Body of pancreas (tissue), 4 donors: ENCODE data around the gene HCLS1. TPM values are rescaled to one million over a fixed set of nuclear protein-coding genes. Genes with fewer than 3 reads are reported as not detected.

Experiments
- ATAC-seq: fragments of 150-250 bp; one replicate; pipeline ENCODE4 v1.9.1; 2016
- DNase-seq, 4 donors: peaks; one replicate each; pipeline ENCODE4 v3.0.0-alpha.2; 2019
- H3K27ac ChIP-seq, 4 donors: fragments of 200-600 bp; sonication (generic); 1 replicate in 3 of 4; 2 replicates in 1 of 4; pipeline versions ENCODE4 v1.5.1 to v1.6.1; 2016 to 2019; ENCODE audit warnings: mild to moderate bottlenecking in 1 of 4, mixed read lengths in 1 of 4, moderate library complexity in 1 of 4
- H3K27me3 ChIP-seq, 2 donors: fragments of 200-600 bp; sonication (generic); one replicate each; pipeline ENCODE4 v1.6.0; 2016; ENCODE audit warnings: mild to moderate bottlenecking in 1 of 2
- H3K36me3 ChIP-seq, 2 donors: fragments of 200-600 bp; sonication (generic); replicated peaks in 1 of 2; 2 replicates each; pipeline ENCODE4 v1.5.1; 2016; ENCODE audit warnings: low read depth in 2 of 2; ENCODE audit not compliant: insufficient read depth in 1 of 2
- H3K4me1 ChIP-seq: fragments of 200-600 bp; sonication (generic); one replicate; pipeline ENCODE4 v1.6.0; 2016
- H3K4me3 ChIP-seq, 2 donors: fragments of 200-600 bp; sonication (generic); 1 replicate in 1 of 2; 2 replicates in 1 of 2; pipeline ENCODE4 v1.5.1; 2016 to 2019
- H3K9me3 ChIP-seq, 3 donors: fragments of 200-600 bp; sonication (generic); 1 replicate in 2 of 3; 2 replicates in 1 of 3; pipeline ENCODE4 v1.5.1; 2016
- POLR2A ChIP-seq, 3 donors: fragments of 450-650 bp; IDR thresholded peaks; one replicate each; pipeline ENCODE4 v1.6.1; 2016; ENCODE audit warnings: antibody characterized with exemption in 3 of 3, mild to moderate bottlenecking in 2 of 3
- whole genome bisulfite sequencing, 2 donors: methylation state at CpG; one replicate each; pipeline ENCODE4 v1.1.5; 2017; 5-methylcytosine and 5-hydroxymethylcytosine counted together
- intact Hi-C: fragments of 100-400 bp; cut with DNase I; formaldehyde crosslinking; loops from one replicate; pipeline ENCODE4 v1.15.1; 2023
- total RNA-seq, 2 donors: library from RNA; depleted of rRNA; stranded (reverse); fragments of >200 nt; gene quantifications; one replicate each; pipeline ENCODE4 v1.1.0, GENCODE V29; 2016
- TF ChIP-seq, protein P1 (sequence below), 7 experiments: fragments of 450-650 bp in 4 of 7; fragments of 200-600 bp in 3 of 7; sonication (generic) in 3 of 7; IDR thresholded peaks; one replicate each; pipeline ENCODE4 v1.5.1; 2016 to 2019; ENCODE audit warnings: antibody characterized with exemption in 7 of 7

HCLS1 gene
- total RNA-seq, 2 donors from 2014 or later, result 12.2 to 17.1 TPM

GRCh38 chr3:121659586-121659985 lies 1.1 kb downstream of the HCLS1 start:
- TF ChIP-seq POLR2A (IDR thresholded peaks at IDR 0.05), result no peak
- TF ChIP-seq, protein P1, sequence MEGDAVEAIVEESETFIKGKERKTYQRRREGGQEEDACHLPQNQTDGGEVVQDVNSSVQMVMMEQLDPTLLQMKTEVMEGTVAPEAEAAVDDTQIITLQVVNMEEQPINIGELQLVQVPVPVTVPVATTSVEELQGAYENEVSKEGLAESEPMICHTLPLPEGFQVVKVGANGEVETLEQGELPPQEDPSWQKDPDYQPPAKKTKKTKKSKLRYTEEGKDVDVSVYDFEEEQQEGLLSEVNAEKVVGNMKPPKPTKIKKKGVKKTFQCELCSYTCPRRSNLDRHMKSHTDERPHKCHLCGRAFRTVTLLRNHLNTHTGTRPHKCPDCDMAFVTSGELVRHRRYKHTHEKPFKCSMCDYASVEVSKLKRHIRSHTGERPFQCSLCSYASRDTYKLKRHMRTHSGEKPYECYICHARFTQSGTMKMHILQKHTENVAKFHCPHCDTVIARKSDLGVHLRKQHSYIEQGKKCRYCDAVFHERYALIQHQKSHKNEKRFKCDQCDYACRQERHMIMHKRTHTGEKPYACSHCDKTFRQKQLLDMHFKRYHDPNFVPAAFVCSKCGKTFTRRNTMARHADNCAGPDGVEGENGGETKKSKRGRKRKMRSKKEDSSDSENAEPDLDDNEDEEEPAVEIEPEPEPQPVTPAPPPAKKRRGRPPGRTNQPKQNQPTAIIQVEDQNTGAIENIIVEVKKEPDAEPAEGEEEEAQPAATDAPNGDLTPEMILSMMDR (IDR thresholded peaks at IDR 0.05), result no peak
- Histone ChIP-seq H3K27me3 (no peaks in the 10 kb centered on the region), H3K36me3 (peaks cover 0 to 3% of the 10 kb centered on the region in 2 donors), H3K4me1 (peaks cover 10% of the 10 kb centered on the region), H3K27ac (peak overlapping the region in 1 of 4 donors; percentile 78), H3K4me3 (no peak overlapping the region), H3K9me3 (no peaks in the 10 kb centered on the region)
- DNase-seq (no peak), ATAC-seq (no peak)
- intact Hi-C loops, result no loop called here
- 81 to 96% methylated on average over 3 of the region's 3 CpGs for WGBS, 2 donors

- Histone ChIP-seq H3K4me1 (peaks cover 10% of the 10 kb centered on the region), H3K4me3 (no peak overlapping the region), H3K36me3 (no peaks in the 10 kb centered on the region), H3K9me3 (no peaks in the 10 kb centered on the region), H3K27ac (no peak overlapping the region), H3K27me3 (no peaks in the 10 kb centered on the region)
- WGBS, 2 donors, result 71 to 76% methylated on average over 6 of the region's 6 CpGs
- ATAC-seq (no peak), DNase-seq (no peak)
- TF ChIP-seq, protein P1 (IDR thresholded peaks at IDR 0.05), result no peak
- TF ChIP-seq POLR2A (IDR thresholded peaks at IDR 0.05), result no peak
- intact Hi-C loops, result no loop called here
These were observed 1.8 kb downstream of the HCLS1 start for GRCh38 chr3:121658716-121659435.

GRCh38 chr3:121654493-121655385 lies 6.0 kb downstream of the HCLS1 start:
- ATAC-seq (no peak), DNase-seq (no peak)
- H3K27me3 ChIP-seq, result no peaks in the 10 kb centered on the region
- intact Hi-C loops, result no loop called here
- H3K4me3 ChIP-seq, result no peak overlapping the region
- H3K27ac ChIP-seq, result no peak overlapping the region
- 80 to 84% methylated on average over 6 of the region's 6 CpGs for WGBS, 2 donors
- H3K36me3 ChIP-seq, result no peaks in the 10 kb centered on the region
- no peaks in the 10 kb centered on the region for H3K9me3 ChIP-seq
- TF ChIP-seq, protein P1 (IDR thresholded peaks at IDR 0.05), result no peak
- TF ChIP-seq POLR2A (IDR thresholded peaks at IDR 0.05), result no peak
- no peaks in the 10 kb centered on the region for H3K4me1 ChIP-seq

DNA sequence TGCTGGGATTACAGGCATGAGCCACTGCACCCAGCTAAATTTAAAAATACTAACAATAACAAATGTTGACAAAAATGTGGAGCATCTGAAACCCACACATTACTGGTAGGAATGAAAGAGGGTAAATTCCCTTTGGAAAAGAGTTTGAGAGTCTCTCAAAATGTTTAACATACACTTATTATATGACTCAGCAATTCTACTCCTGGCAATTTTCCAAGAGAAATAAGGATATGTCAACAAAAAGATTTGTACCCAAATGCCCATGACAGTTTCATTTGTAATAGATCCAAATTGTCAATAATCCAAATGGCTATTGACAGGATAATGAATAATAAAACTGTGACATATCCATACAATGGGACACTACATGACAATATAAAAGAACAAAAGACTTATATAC lies 9.0 kb downstream of the HCLS1 start:
- H3K9me3 ChIP-seq, result no peaks in the 10 kb centered on the region
- H3K27me3 ChIP-seq, result no peaks in the 10 kb centered on the region
- no peak for ATAC-seq
- H3K4me3 ChIP-seq, result no peak overlapping the region
- DNase-seq, result no peak
- no peak overlapping the region for H3K27ac ChIP-seq
- H3K4me1 ChIP-seq, result no peaks in the 10 kb centered on the region
- no peak for TF ChIP-seq POLR2A (IDR thresholded peaks at IDR 0.05)
- TF ChIP-seq, protein P1 (IDR thresholded peaks at IDR 0.05), result no peak
- intact Hi-C loops, result no loop called here
- no peaks in the 10 kb centered on the region for H3K36me3 ChIP-seq
